Sigmoid colon (tissue), 4 donors: ENCODE measurements around the gene LCP1.

Experiments used
- EP300 ChIP-seq, 4 donors: sonication (generic); formaldehyde crosslinking; IDR thresholded peaks; one replicate each; pipeline ENCODE4 v1.6.1; 2017; ENCODE audit warnings: antibody characterized with exemption in 4 of 4
- POLR2A ChIP-seq, 2 donors: fragments of 450-650 bp; IDR thresholded peaks; one replicate each; pipeline ENCODE4 v1.6.1; 2016; ENCODE audit warnings: antibody characterized with exemption in 2 of 2, mild to moderate bottlenecking in 2 of 2, moderate library complexity in 2 of 2
- POLR2AphosphoS5 ChIP-seq, 4 donors: sonication (generic); formaldehyde crosslinking; IDR thresholded peaks; one replicate each; pipeline ENCODE4 v1.6.1; 2017; ENCODE audit warnings: antibody characterized with exemption in 4 of 4
- TF ChIP-seq, protein P1 (sequence below), 4 experiments: fragments of 450-650 bp in 3 of 4; fragments of 200-600 bp in 1 of 4; IDR thresholded peaks; one replicate each; pipeline ENCODE4 v1.5.1; 2016 to 2019; ENCODE audit warnings: antibody characterized with exemption in 4 of 4, mild to moderate bottlenecking in 3 of 4, moderate library complexity in 2 of 4

DNA sequence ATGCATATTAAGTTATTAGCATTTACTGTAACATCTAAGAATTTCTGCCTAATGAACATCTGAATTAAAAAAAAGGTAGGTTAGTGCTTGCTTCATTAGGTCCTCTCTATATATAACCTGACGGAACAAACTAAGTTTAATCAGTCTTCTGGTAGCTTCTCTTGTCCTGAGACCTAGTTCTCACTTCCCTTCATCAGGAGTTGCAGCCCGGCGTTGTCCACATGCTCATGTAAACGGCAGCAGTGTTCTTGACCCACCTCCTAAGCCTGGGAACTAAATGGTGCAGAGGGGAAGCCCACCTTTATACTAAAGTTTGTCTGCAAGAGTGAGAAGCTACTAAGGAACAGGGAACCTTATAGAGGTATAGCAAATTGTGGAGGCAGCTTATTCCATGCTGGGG lies 45.3 kb downstream of the LCP1 start:
- TF ChIP-seq POLR2A (IDR thresholded peaks at IDR 0.05) (no peak), EP300 (IDR thresholded peaks at IDR 0.05) (no peak), POLR2AphosphoS5 (IDR thresholded peaks at IDR 0.05) (no peak)
- TF ChIP-seq, protein P1, sequence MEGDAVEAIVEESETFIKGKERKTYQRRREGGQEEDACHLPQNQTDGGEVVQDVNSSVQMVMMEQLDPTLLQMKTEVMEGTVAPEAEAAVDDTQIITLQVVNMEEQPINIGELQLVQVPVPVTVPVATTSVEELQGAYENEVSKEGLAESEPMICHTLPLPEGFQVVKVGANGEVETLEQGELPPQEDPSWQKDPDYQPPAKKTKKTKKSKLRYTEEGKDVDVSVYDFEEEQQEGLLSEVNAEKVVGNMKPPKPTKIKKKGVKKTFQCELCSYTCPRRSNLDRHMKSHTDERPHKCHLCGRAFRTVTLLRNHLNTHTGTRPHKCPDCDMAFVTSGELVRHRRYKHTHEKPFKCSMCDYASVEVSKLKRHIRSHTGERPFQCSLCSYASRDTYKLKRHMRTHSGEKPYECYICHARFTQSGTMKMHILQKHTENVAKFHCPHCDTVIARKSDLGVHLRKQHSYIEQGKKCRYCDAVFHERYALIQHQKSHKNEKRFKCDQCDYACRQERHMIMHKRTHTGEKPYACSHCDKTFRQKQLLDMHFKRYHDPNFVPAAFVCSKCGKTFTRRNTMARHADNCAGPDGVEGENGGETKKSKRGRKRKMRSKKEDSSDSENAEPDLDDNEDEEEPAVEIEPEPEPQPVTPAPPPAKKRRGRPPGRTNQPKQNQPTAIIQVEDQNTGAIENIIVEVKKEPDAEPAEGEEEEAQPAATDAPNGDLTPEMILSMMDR (IDR thresholded peaks at IDR 0.05), result no peak
